OCI-LY7 (cell line): ENCODE results near the gene SQOR. TPM values are rescaled to one million over a fixed set of nuclear protein-coding genes. Genes with fewer than 3 reads are reported as not detected.
A peak's percentile ranks its signal among the peaks of the same experiment; 100 is the strongest.

Source experiments
- BruUV-seq: library from RNA; stranded (reverse); fragments of 400-500 nt; replicated peaks from 2 replicates; lab custom pipeline; 2021; lab: Mats Ljungman, UMichigan
- CTCF ChIA-PET: fragments of 300-600 bp; sonication (Branson Sonifier 250); formaldehyde crosslinking; loops from one replicate; lab custom pipeline; 2022; ENCODE audit warnings: antibody characterized with exemption; ENCODE audit not compliant: unreplicated experiment; lab: Charles Lee
- POLR2A ChIA-PET: fragments of 300-600 bp; sonication (Branson Sonifier 250); formaldehyde crosslinking; loops from one replicate; lab custom pipeline; 2022; ENCODE audit warnings: antibody characterized with exemption; lab: Charles Lee
- DNase-seq: peaks from one replicate; pipeline ENCODE4 v3.0.0-alpha.2; 2015; ENCODE audit warnings: low spot score
- H2AFZ ChIP-seq: fragments of 200-600 bp; sonication (generic), shearing (Covaris generic); 2 replicates; pipeline ENCODE4 v1.6.1; 2014; ENCODE audit warnings: mild to moderate bottlenecking, antibody characterized with exemption, low read length, moderate library complexity
- H3K27ac ChIP-seq: fragments of 200-600 bp; sonication (generic); 2 replicates; pipeline ENCODE4 v1.5.1; 2014; ENCODE audit warnings: mixed run types, low read depth, mild to moderate bottlenecking, moderate library complexity, low read length, inconsistent platforms; ENCODE audit not compliant: poor library complexity, severe bottlenecking
- H3K36me3 ChIP-seq: fragments of 200-600 bp; sonication (generic); 2 replicates; pipeline ENCODE4 v1.6.1; 2014; ENCODE audit warnings: mild to moderate bottlenecking, antibody characterized with exemption, low read length, moderate library complexity, mixed read lengths; ENCODE audit not compliant: insufficient read depth
- H3K4me1 ChIP-seq: fragments of 200-600 bp; sonication (generic); 2 replicates; pipeline ENCODE4 v1.5.1; 2014; ENCODE audit warnings: mild to moderate bottlenecking, low read length; ENCODE audit not compliant: insufficient read depth, poor library complexity, severe bottlenecking
- H3K4me2 ChIP-seq: fragments of 200-600 bp; sonication (generic); 2 replicates; pipeline ENCODE4 v1.6.1; 2014; ENCODE audit warnings: mild to moderate bottlenecking, low read length
- H3K4me3 ChIP-seq: fragments of 200-600 bp; sonication (generic); 2 replicates; pipeline ENCODE4 v1.5.1; 2014; ENCODE audit warnings: mild to moderate bottlenecking, low read depth, low read length; ENCODE audit not compliant: poor library complexity, severe bottlenecking
- H3K79me2 ChIP-seq: fragments of 200-600 bp; sonication (generic); 2 replicates; pipeline ENCODE4 v1.6.1; 2016; ENCODE audit warnings: low read depth, mild to moderate bottlenecking, low read length, moderate library complexity, mixed read lengths; ENCODE audit not compliant: insufficient read depth
- H3K9me2 ChIP-seq: fragments of 200-600 bp; sonication (generic); 2 replicates; pipeline ENCODE4 v1.6.1; 2016; ENCODE audit warnings: mild to moderate bottlenecking, low read length, mixed read lengths; ENCODE audit not compliant: insufficient read depth
- H3K9me3 ChIP-seq: fragments of 200-600 bp; sonication (generic); 2 replicates; pipeline ENCODE4 v1.6.1; 2014; ENCODE audit warnings: mild to moderate bottlenecking, mixed run types, low read length, mixed read lengths
- H4K20me1 ChIP-seq: fragments of 200-600 bp; sonication (generic); 2 replicates; pipeline ENCODE4 v1.6.1; 2014; ENCODE audit warnings: mild to moderate bottlenecking, antibody characterized with exemption, low read length, moderate library complexity, mixed read lengths; ENCODE audit not compliant: insufficient read depth
- CTCF ChIP-seq: fragments of 200-600 bp; sonication (generic); conservative IDR thresholded peaks from 2 replicates; pipeline ENCODE4 v1.5.1; 2014; ENCODE audit warnings: mild to moderate bottlenecking, antibody characterized with exemption, low read length, moderate library complexity, mixed read lengths
- EZH2phosphoT487 ChIP-seq: fragments of 200-600 bp; sonication (generic); IDR thresholded peaks from 2 replicates; pipeline ENCODE4 v1.6.1; 2018; ENCODE audit warnings: low read depth, borderline replicate concordance, mild to moderate bottlenecking, mixed run types, antibody characterized with exemption, low read length, moderate library complexity, mixed read lengths
- intact Hi-C: fragments of 100-400 bp; cut with micrococcal nuclease; formaldehyde crosslinking; loops from one replicate; pipeline ENCODE4 v1.10.0; 2022; ENCODE audit not compliant: unreplicated experiment
- total RNA-seq, 2 experiments: library from RNA; depleted of rRNA in 1 of 2; stranded (reverse); fragments of >200 nt in 1 of 2; shearing (Covaris generic) in 1 of 2; gene quantifications; 2 replicates each; pipeline ENCODE4 v1.2.3, GENCODE V29; 2014 to 2022

The SQOR gene
- total RNA-seq, 2 experiments from 2014 or later, result 0.42 to 1.8 TPM

GRCh38 chr15:45662375-45662774 lies 27.5 kb downstream of the SQOR start:
- Histone ChIP-seq H3K79me2 (no peaks in the 10 kb centered on the region), H3K4me3 (no peak overlapping the region), H4K20me1 (no peaks in the 10 kb centered on the region), H3K36me3 (no peaks in the 10 kb centered on the region), H3K9me2 (no peaks in the 10 kb centered on the region), H3K4me1 (no peaks in the 10 kb centered on the region), H3K9me3 (no peaks in the 10 kb centered on the region), H3K4me2 (no peak overlapping the region), H3K27ac (no peak overlapping the region), H2AFZ (no peak overlapping the region)
- CTCF ChIA-PET, result no interaction called here
- POLR2A ChIA-PET, result no interaction called here
- intact Hi-C loops, result no loop called here
- DNase-seq, result no peak
- no TSS peak for BruUV-seq
- no peak for TF ChIP-seq EZH2phosphoT487
- TF ChIP-seq CTCF, result 0 out of 2 replicates have a peak, but pooled peaks have one; percentile 19

GRCh38 chr15:45664451-45664850 lies 29.6 kb downstream of the SQOR start:
- H3K9me3 ChIP-seq, result no peaks in the 10 kb centered on the region
- CTCF ChIA-PET, result no interaction called here
- no peak for TF ChIP-seq EZH2phosphoT487
- no peak for TF ChIP-seq CTCF
- no peaks in the 10 kb centered on the region for H3K79me2 ChIP-seq
- no peak overlapping the region for H3K4me2 ChIP-seq
- no peak overlapping the region for H3K27ac ChIP-seq
- no peak for DNase-seq
- no peak overlapping the region for H3K4me3 ChIP-seq
- no peaks in the 10 kb centered on the region for H3K9me2 ChIP-seq
- no peaks in the 10 kb centered on the region for H3K36me3 ChIP-seq
- H3K4me1 ChIP-seq, result no peaks in the 10 kb centered on the region
- no peak overlapping the region for H2AFZ ChIP-seq
- no TSS peak for BruUV-seq
- intact Hi-C loops, result no loop called here
- POLR2A ChIA-PET, result interaction anchor here (0.5 to 0.8 kb wide), 2 partner anchors 13 to 599 kb away, joined by 3 read pairs; no protein-coding TSS in a partner anchor
- no peaks in the 10 kb centered on the region for H4K20me1 ChIP-seq

GRCh38 chr15:45665261-45665660 lies 30.4 kb downstream of the SQOR start:
- Histone ChIP-seq H3K36me3 (no peaks in the 10 kb centered on the region), H3K79me2 (no peaks in the 10 kb centered on the region), H2AFZ (no peak overlapping the region), H4K20me1 (no peaks in the 10 kb centered on the region), H3K4me2 (no peak overlapping the region), H3K27ac (no peak overlapping the region), H3K9me3 (no peaks in the 10 kb centered on the region), H3K9me2 (no peaks in the 10 kb centered on the region), H3K4me1 (no peaks in the 10 kb centered on the region), H3K4me3 (no peak overlapping the region)
- no peak for TF ChIP-seq EZH2phosphoT487
- no peak for TF ChIP-seq CTCF
- ChIA-PET CTCF (no interaction called here), POLR2A (no interaction called here)
- intact Hi-C loops, result no loop called here
- DNase-seq, result no peak
- no TSS peak for BruUV-seq
